Gastroesophageal sphincter (tissue), 4 donors: Measurements from ENCODE around the gene USP47. TPM values are rescaled to one million over a fixed set of nuclear protein-coding genes. Genes with fewer than 3 reads are reported as not detected.

Experiments
- ATAC-seq: fragments of 150-250 bp; one replicate; pipeline ENCODE4 v1.9.1; 2016; ENCODE audit warnings: mild to moderate bottlenecking, moderate library complexity
- H3K27ac ChIP-seq, 4 donors: fragments of 200-600 bp; sonication (generic) in 3 of 4; 1 replicate in 3 of 4; 2 replicates in 1 of 4; pipeline ENCODE4 v1.5.1; 2016 to 2019
- H3K27me3 ChIP-seq: fragments of 200-600 bp; sonication (generic); one replicate; pipeline ENCODE4 v1.5.1; 2019
- H3K36me3 ChIP-seq, 2 donors: fragments of 200-600 bp; sonication (generic); one replicate each; pipeline ENCODE4 v1.5.1; 2019; ENCODE audit warnings: control low read depth in 1 of 2
- H3K4me1 ChIP-seq, 3 donors: fragments of 200-600 bp; sonication (generic); 1 replicate in 2 of 3; 2 replicates in 1 of 3; pipeline ENCODE4 v1.5.1; 2016 to 2019; ENCODE audit warnings: control low read depth in 2 of 3
- H3K4me3 ChIP-seq, 2 donors: fragments of 200-600 bp; sonication (generic); one replicate each; pipeline ENCODE4 v1.5.1; 2019; ENCODE audit warnings: mild to moderate bottlenecking in 1 of 2, moderate library complexity in 1 of 2
- H3K9me3 ChIP-seq, 3 donors: fragments of 200-600 bp; sonication (generic); one replicate each; pipeline ENCODE4 v1.5.1; 2017 to 2019; ENCODE audit warnings: control low read depth in 2 of 3
- CTCF ChIP-seq, 4 experiments: fragments of 200-600 bp in 2 of 4; fragments of 450-650 bp in 2 of 4; sonication (generic) in 1 of 4; IDR thresholded peaks; one replicate each; pipeline ENCODE4 v1.5.1; 2017 to 2019; ENCODE audit warnings: antibody characterized with exemption in 4 of 4, mild to moderate bottlenecking in 2 of 4, moderate library complexity in 2 of 4
- EP300 ChIP-seq: sonication (generic); formaldehyde crosslinking; IDR thresholded peaks from one replicate; pipeline ENCODE4 v1.6.1; 2017; ENCODE audit warnings: antibody characterized with exemption, mild to moderate bottlenecking
- POLR2A ChIP-seq, 2 donors: fragments of 450-650 bp; IDR thresholded peaks; one replicate each; pipeline ENCODE4 v1.6.1; 2017; ENCODE audit warnings: antibody characterized with exemption in 2 of 2, mild to moderate bottlenecking in 2 of 2, moderate library complexity in 1 of 2
- POLR2AphosphoS5 ChIP-seq: sonication (generic); formaldehyde crosslinking; IDR thresholded peaks from one replicate; pipeline ENCODE4 v1.6.1; 2017; ENCODE audit warnings: antibody characterized with exemption
- WGBS, 2 donors: methylation state at CpG; one replicate each; pipeline ENCODE4 v1.1.5; 2018; ENCODE audit warnings: low coverage in 1 of 2; 5-methylcytosine and 5-hydroxymethylcytosine counted together
- total RNA-seq, 4 donors: library from RNA; depleted of rRNA; stranded (reverse); fragments of >200 nt; gene quantifications; one replicate each; pipeline ENCODE4 v1.1.0, GENCODE V29; 2016

Gene USP47
- total RNA-seq, 4 donors from 2014 or later: 84.7 to 156 (median 115) TPM

DNA sequence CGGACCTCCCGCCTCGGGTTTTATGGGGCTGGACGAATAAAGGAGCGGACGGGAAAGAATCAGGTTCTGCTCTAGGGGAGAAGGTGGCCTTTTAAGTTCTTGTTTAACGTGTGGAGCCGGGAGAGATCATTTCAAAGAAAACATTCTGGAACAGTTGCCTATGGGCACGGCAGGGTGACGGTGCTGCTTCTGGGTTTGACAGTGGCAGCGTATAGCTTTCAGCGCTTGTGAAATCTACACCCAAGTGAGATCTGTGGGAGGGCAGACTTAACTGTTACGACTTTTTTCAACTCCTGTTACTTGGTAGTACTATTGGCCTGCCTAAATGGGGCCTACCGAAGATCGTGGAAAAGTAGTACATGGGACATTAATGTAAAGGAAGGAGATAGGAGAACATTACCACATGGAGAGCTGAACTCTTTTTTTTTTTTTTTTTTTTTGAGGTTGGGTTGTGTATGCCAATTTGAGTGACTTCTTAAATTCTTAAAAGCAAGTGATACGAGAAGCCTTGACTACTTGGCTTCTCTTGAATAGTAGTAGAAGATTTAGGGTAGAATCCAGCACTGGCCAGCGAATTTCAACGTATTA, 743 bp downstream of the USP47 start:
- no peaks in the 10 kb centered on the region for H3K27me3 ChIP-seq
- H3K4me1 ChIP-seq: peaks cover 6 to 47% (median 31%) of the 10 kb centered on the region in 3 donors
- 0% methylated on average over 8 to 17 of the region's 18 CpGs for WGBS, 2 donors
- no peaks in the 10 kb centered on the region for H3K9me3 ChIP-seq
- peak; percentile 54 for ATAC-seq
- H3K27ac ChIP-seq: peak overlapping the region; percentile 92 to 99 (median 96)
- H3K4me3 ChIP-seq: peak overlapping the region; percentile 75 to 93
- no peak for TF ChIP-seq EP300
- peak; percentile 79 for TF ChIP-seq POLR2AphosphoS5
- TF ChIP-seq POLR2A (IDR thresholded peaks at IDR 0.05): peak; percentile 44 to 51
- TF ChIP-seq CTCF (IDR thresholded peaks at IDR 0.05): no peak
- no peaks in the 10 kb centered on the region for H3K36me3 ChIP-seq

DNA sequence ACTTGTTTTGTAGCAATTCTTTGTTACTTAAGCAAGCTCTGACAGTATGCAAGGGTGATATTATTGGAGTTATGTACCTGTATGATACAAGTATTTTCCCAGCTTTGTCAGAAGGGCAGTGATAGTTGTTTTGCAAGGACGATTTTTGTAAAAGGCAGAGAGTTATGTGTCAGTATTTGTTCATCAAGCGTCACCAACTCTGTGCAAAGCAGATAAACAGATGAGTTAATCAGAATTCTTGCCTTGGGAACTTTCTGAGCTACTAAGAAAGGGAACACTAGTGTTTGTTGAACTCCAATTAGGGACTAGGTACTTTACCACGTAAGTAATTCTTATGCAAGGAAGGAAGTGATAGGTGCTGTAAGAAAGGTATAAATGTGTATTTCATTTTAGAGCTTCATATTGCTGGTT, 1.4 kb downstream of the USP47 start:
- Histone ChIP-seq H3K36me3 (no peaks in the 10 kb centered on the region), H3K4me3 (peak overlapping the region; percentile 75 to 93), H3K27ac (peak overlapping the region; percentile 92 to 99 (median 96)), H3K9me3 (no peaks in the 10 kb centered on the region), H3K4me1 (peaks cover 13 to 54% (median 36%) of the 10 kb centered on the region in 3 donors), H3K27me3 (no peaks in the 10 kb centered on the region)
- TF ChIP-seq CTCF (IDR thresholded peaks at IDR 0.05): no peak
- TF ChIP-seq POLR2AphosphoS5: peak; percentile 65
- TF ChIP-seq POLR2A (IDR thresholded peaks at IDR 0.05): no peak
- no peak for TF ChIP-seq EP300
- 0% methylated on average over 3 of the region's 3 CpGs for WGBS, 2 donors
- peak; percentile 65 for ATAC-seq

- H3K36me3 ChIP-seq: no peaks in the 10 kb centered on the region
- peak overlapping the region; percentile 92 to 99 (median 96) for H3K27ac ChIP-seq
- H3K27me3 ChIP-seq: no peaks in the 10 kb centered on the region
- H3K9me3 ChIP-seq: no peaks in the 10 kb centered on the region
- H3K4me1 ChIP-seq: peaks cover 17 to 58% (median 37%) of the 10 kb centered on the region in 3 donors
- no peak for TF ChIP-seq CTCF (IDR thresholded peaks at IDR 0.05)
- no peak for TF ChIP-seq EP300
- TF ChIP-seq POLR2AphosphoS5: no peak
- WGBS, 2 donors: 2 to 3% methylated on average over 2 of the region's 2 CpGs
- no peak for ATAC-seq
- H3K4me3 ChIP-seq: peak overlapping the region; percentile 75 to 93
Observed at GRCh38 chr11:11843642-11844041, 1.9 kb downstream of the USP47 start.

- peaks cover 17 to 64% (median 40%) of the 10 kb centered on the region in 3 donors for H3K4me1 ChIP-seq
- H3K27me3 ChIP-seq: no peaks in the 10 kb centered on the region
- no peaks in the 10 kb centered on the region for H3K9me3 ChIP-seq
- H3K36me3 ChIP-seq: no peaks in the 10 kb centered on the region
- peak overlapping the region; percentile 75 to 93 for H3K4me3 ChIP-seq
- 22 to 50% methylated on average over 1 of the region's 1 CpG for WGBS, 2 donors
- H3K27ac ChIP-seq: peak overlapping the region; percentile 92 to 99 (median 96)
- no peak for TF ChIP-seq POLR2AphosphoS5
- no peak for TF ChIP-seq POLR2A (IDR thresholded peaks at IDR 0.05)
- TF ChIP-seq CTCF (IDR thresholded peaks at IDR 0.05): no peak
- TF ChIP-seq EP300: no peak
- no peak for ATAC-seq
Observed at GRCh38 chr11:11844272-11844671, 2.5 kb downstream of the USP47 start.

DNA sequence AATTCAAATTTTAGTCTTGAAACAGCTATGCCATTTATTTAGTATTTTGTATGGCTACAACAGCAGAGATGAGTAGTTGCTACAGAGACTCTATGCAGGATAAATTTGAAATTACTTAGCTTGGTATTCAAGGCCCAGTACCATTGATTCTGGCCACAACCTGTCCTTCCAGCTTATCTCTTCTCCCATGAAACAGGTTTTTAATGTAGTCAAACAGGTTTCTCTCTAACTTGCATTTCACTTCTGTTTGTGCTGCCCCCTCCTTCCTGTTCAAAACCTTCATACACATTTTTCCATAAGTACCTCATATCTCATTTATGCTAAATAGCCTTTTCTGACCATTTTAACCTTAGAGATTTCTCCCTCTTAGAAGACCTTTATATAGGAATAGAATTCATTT, 3.3 kb downstream of the USP47 start:
- Histone ChIP-seq H3K4me1 (peaks cover 17 to 72% (median 46%) of the 10 kb centered on the region in 3 donors), H3K27ac (peak overlapping the region; percentile 92 to 99 (median 96)), H3K27me3 (no peaks in the 10 kb centered on the region), H3K4me3 (no peak overlapping the region), H3K36me3 (no peaks in the 10 kb centered on the region), H3K9me3 (no peaks in the 10 kb centered on the region)
- TF ChIP-seq POLR2AphosphoS5 (no peak), POLR2A (IDR thresholded peaks at IDR 0.05) (no peak), EP300 (no peak), CTCF (IDR thresholded peaks at IDR 0.05) (no peak)
- no peak for ATAC-seq
